ENCODE data around the gene CHN2. TPM values are rescaled to one million over a fixed set of nuclear protein-coding genes. Genes with fewer than 3 reads are reported as not detected.

The CHN2 gene
- polyA plus RNA-seq, 1 of the 3 experiments (the other 2 are of a cell fraction), result 0.02 TPM

- TF ChIP-seq JUND (IDR thresholded peaks at IDR 0.05) (no peak), IRF3 (IDR thresholded peaks at IDR 0.05; ENCODE audit: low read depth, low read length) (no peak), TAF1 (IDR thresholded peaks at IDR 0.05; ENCODE audit: borderline replicate concordance, low read depth, low read length) (no peak), RFX5 (IDR thresholded peaks at IDR 0.05; ENCODE audit: low read length) (no peak), MEF2A (IDR thresholded peaks at IDR 0.05; ENCODE audit: borderline replicate concordance, low read depth) (no peak)
- Histone ChIP-seq H4K20me1 (ENCODE audit: insufficient read depth) (no peaks in the 10 kb centered on the region), H3K27me3 (ENCODE audit: insufficient read depth) (no peaks in the 10 kb centered on the region), H3K9ac (no peak overlapping the region), H3K27ac (ENCODE audit: low read depth in 2 of 2, low read length in 1 of 2) (no peak overlapping the region), H2AFZ (ENCODE audit: low read depth) (no peak overlapping the region), H3K9me2 (no peaks in the 10 kb centered on the region), H3K4me3 (ENCODE audit: low read depth in 2 of 2, low read length in 1 of 2) (no peak overlapping the region), H3K36me3 (replicated peaks in 1 of 2; ENCODE audit: control insufficient read depth in 1 of 2, insufficient read depth in 2 of 2, low read length in 1 of 2) (no peaks in the 10 kb centered on the region), H3K79me2 (ENCODE audit: insufficient read depth) (no peaks in the 10 kb centered on the region), H3K4me1 (ENCODE audit: control insufficient read depth in 1 of 2, insufficient read depth in 2 of 2, low read depth in 1 of 2, low read length in 1 of 2) (peaks cover 10 to 35% of the 10 kb centered on the region in 2 experiments; a peak in 3 of 4 replicates), H3K4me2 (no peak overlapping the region), H3K9me3 (no peaks in the 10 kb centered on the region), H3F3A (replicated peaks; ENCODE audit: insufficient read depth) (no peaks in the 10 kb centered on the region)
- CTCF ChIA-PET, result interaction anchor here (1.3 to 2.6 kb wide), 5 partner anchors 11 to 393 kb away, joined by 3 to 8 read pairs (median 6); no protein-coding TSS in a partner anchor
- WGBS (ENCODE audit: low lambda C conversion rate), result 72% methylated on average over 2 of the region's 2 CpGs
- POLR2A ChIA-PET, result interaction anchor here (1.2 kb wide), 1 partner anchor 11 kb away, joined by 3 read pairs; no protein-coding TSS in a partner anchor
- DNase-seq, result no peak
Observed at GRCh38 chr7:29315892-29316270, 121.3 kb downstream of the CHN2 start.

GRCh38 chr7:29316926-29317325 lies 122.4 kb downstream of the CHN2 start:
- POLR2A ChIA-PET, result no interaction called here

More at GRCh38 chr7:29316926-29317325, 122.4 kb downstream of the CHN2 start:
- Histone ChIP-seq H3K4me3 (ENCODE audit: low read depth in 2 of 2, low read length in 1 of 2) (no peak overlapping the region), H3K4me2 (no peak overlapping the region), H3K27ac (ENCODE audit: low read depth in 2 of 2, low read length in 1 of 2) (no peak overlapping the region; a peak in 1 of 4 replicates), H3K9me2 (no peaks in the 10 kb centered on the region), H3K36me3 (replicated peaks in 1 of 2; ENCODE audit: control insufficient read depth in 1 of 2, insufficient read depth in 2 of 2, low read length in 1 of 2) (no peaks in the 10 kb centered on the region), H3K79me2 (ENCODE audit: insufficient read depth) (no peaks in the 10 kb centered on the region), H3K4me1 (ENCODE audit: control insufficient read depth in 1 of 2, insufficient read depth in 2 of 2, low read depth in 1 of 2, low read length in 1 of 2) (peaks cover 10 to 35% of the 10 kb centered on the region in 2 experiments; a peak in 3 of 4 replicates), H3K27me3 (ENCODE audit: insufficient read depth) (no peaks in the 10 kb centered on the region), H4K20me1 (ENCODE audit: insufficient read depth) (no peaks in the 10 kb centered on the region), H3F3A (replicated peaks; ENCODE audit: insufficient read depth) (no peaks in the 10 kb centered on the region), H3K9ac (no peak overlapping the region), H3K9me3 (no peaks in the 10 kb centered on the region), H2AFZ (ENCODE audit: low read depth) (no peak overlapping the region)
- CTCF ChIA-PET, result interaction anchor here (0.6 to 4.0 kb wide), 5 partner anchors 12 to 394 kb away, joined by 3 to 34 read pairs (median 6); no protein-coding TSS in a partner anchor
- WGBS (ENCODE audit: low lambda C conversion rate), result 32% methylated on average over 3 of the region's 3 CpGs
- TF ChIP-seq FOSL2 (IDR thresholded peaks at IDR 0.05; ENCODE audit: borderline replicate concordance, low read depth) (no peak), GABPA (IDR thresholded peaks at IDR 0.05; ENCODE audit: low read depth) (no peak), TEAD4 (IDR thresholded peaks at IDR 0.05; ENCODE audit: borderline replicate concordance, insufficient read depth) (no peak), CHD2 (IDR thresholded peaks at IDR 0.05; ENCODE audit: low read length, partially characterized antibody) (no peak), RAD21 (IDR thresholded peaks at IDR 0.05; ENCODE audit: low read length) (no peak), RXRA (IDR thresholded peaks at IDR 0.05; ENCODE audit: borderline replicate concordance, low read depth) (no peak), FOXJ3 (CRISPR knock-in tag; IDR thresholded peaks at IDR 0.05) (no peak), MXI1 (IDR thresholded peaks at IDR 0.05; ENCODE audit: low read depth, low read length) (no peak), EZH2phosphoT487 (IDR thresholded peaks at IDR 0.05; ENCODE audit: borderline replicate concordance, low read depth) (no peak), MAX (IDR thresholded peaks at IDR 0.05; ENCODE audit: low read depth) (no peak), CTCF (IDR thresholded peaks at IDR 0.05) (no peak), USF1 (IDR thresholded peaks at IDR 0.05; ENCODE audit: borderline replicate concordance, low read depth) (no peak), USF2 (IDR thresholded peaks at IDR 0.05; ENCODE audit: borderline replicate concordance, low read depth, low read length) (no peak), YY1 (IDR thresholded peaks at IDR 0.05; ENCODE audit: low read depth) (no peak), NRF1 (IDR thresholded peaks at IDR 0.05; ENCODE audit: low read depth, low read length) (no peak), JUND (IDR thresholded peaks at IDR 0.05) (no peak), IRF3 (IDR thresholded peaks at IDR 0.05; ENCODE audit: low read depth, low read length) (no peak)
- no peak for DNase-seq
